HG03097 (cell line): ENCODE results near the gene ZNF160.
A peak's percentile ranks its signal among the peaks of the same experiment; 100 is the strongest.
"Not testable (repeated sequence)": the region's sequence is repeated elsewhere in the genome, so short reads cannot be mapped to it uniquely, and the experiment has no call there.

Source experiments
- ATAC-seq: cut with Tn5 transposase; IDR thresholded peaks from one replicate; pipeline ENCODE4 v1.9.1; 2021; ENCODE audit not compliant: unreplicated experiment, low FRiP score

The ZNF160 gene

DNA sequence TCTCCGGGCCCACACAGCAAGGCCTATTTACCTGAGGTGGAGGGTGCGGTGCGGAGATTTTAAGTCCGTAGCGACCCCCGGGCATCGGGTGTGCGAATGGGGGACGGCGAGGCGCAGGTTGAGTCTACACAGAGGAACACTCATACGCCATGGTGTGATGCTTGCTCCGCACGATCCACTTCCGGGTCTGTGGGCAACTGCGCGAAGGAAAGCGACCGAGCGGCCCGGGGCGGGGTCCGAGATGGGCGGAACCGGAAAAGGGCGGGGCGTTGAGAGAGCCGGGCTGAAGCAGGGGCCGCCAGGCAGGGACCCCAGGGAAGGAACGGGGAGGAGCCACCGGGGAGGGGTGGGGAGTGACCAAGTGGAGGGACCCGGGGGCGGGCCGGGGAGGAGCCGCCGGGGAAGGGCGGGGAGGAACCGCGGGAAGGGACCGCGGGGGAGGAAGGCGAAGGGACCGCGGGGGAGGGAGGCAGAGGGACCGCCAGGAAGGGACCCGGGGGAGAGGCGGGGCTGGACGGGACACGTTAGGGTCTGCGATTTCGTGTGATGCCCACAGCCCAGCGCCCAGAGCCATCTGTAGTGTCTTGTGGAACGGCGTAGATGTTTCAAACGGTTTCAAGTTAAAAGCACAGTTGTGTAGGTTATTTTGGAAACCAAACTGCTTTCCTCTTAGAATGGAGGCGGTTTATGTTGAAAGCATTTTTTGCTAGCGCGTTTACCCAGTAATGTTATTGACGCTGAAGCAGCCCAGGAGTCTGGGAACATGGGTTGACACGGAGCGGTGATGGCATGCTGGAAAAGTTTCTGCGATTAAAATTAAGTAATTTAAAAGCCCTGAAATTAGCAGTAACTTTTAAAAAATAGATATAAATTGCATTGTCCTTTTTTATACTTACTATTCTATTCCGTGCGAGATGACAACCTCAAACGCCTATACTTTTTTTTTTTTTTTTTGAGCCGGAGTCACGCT is at the start of gene ZNF160:
TSS of gene ZNF160 (minus strand) at position 189 of the 970 bp plus-strand sequence. CDS start 17,146 bp downstream, outside the sequence.
- peak; percentile 97 for ATAC-seq

- no peak for ATAC-seq
Observed at GRCh38 chr19:53147645-53148044, 44.4 kb upstream of the ZNF160 start.

- no peak for ATAC-seq
Observed at GRCh38 chr19:53140351-53140750, 37.1 kb upstream of the ZNF160 start.

DNA sequence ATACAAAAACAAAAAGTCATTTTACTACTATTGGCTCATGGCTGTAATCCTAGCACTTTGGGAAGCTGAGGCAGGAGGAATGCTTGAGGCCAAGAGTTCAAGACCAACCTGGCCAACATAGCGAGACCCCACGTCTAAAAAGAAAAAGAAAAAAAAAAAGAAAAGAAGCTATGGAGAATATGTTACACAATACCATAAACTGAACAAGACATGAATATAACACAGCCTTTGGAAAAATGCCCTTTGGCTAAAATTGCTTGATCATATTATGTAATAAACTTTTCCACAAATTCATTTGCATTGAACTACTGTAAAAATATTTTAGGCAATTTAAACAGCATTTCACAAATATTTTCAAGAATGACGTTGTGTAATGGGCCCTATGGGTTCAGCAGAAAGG is 33.2 kb upstream of the ZNF160 start:
- no peak for ATAC-seq

- no peak for ATAC-seq
Observed at GRCh38 chr19:53132141-53132991, 29.1 kb upstream of the ZNF160 start, which contains the start of gene ZNF415. Gene ZNF415 (minus strand): TSS chr19:53132910. CDS start chr19:53122676, 10,234 bp downstream.

- no peak for ATAC-seq
Observed at GRCh38 chr19:53131727-53132126, 28.5 kb upstream of the ZNF160 start.

- ATAC-seq: no peak
Observed at GRCh38 chr19:53131085-53131590, 27.9 kb upstream of the ZNF160 start.

DNA sequence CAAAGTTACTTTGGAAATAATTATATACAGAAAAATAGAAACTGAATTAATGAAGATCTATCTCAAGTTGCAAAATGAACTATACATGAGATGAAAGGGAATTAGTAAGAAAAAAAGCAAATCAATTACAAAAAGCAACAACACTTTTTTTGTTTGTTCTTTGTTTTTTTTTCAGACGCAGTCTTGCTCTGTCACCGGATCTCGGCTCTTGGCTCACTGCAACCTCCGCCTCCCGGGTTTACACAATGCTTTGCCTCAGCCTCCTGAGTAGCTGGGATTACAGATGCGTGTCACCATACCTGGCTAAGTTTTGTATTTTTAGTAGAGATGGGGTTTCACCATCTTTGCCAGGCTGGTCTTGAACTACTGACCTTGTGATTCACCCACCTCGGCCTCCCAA is 27.3 kb upstream of the ZNF160 start:
- no peak for ATAC-seq

- not testable (repeated sequence) for ATAC-seq
Observed at GRCh38 chr19:53126733-53127526, 23.7 kb upstream of the ZNF160 start.

GRCh38 chr19:53123400-53123799 is 20.2 kb upstream of the ZNF160 start:
- no peak for ATAC-seq

- no peak for ATAC-seq
Observed at GRCh38 chr19:53112286-53112685, 9.1 kb upstream of the ZNF160 start.

DNA sequence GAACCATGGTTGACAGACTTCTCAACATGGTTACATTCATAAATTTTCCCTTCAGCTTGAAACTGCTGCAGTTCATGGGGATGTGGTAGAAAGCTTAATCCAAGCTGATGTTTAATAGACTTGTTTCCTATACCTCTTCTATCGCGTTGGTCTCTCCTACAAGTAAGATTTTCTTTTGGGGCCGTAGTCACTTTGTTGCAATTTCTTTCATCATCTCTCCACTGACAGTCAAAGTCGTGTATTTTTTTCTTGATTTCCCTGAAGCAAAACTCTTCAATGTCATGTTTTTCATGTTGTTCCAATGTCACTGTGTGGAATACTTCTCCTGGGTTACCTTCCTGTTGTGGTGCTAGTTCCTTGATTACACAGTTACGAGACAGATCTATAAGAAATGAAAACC is 6.3 kb upstream of the ZNF160 start:
- no peak for ATAC-seq

- ATAC-seq: peak; percentile 11
Observed at GRCh38 chr19:53102756-53103233, 427 bp downstream of the ZNF160 start.

- ATAC-seq: no peak
Observed at GRCh38 chr19:53102206-53102755, 941 bp downstream of the ZNF160 start.

DNA sequence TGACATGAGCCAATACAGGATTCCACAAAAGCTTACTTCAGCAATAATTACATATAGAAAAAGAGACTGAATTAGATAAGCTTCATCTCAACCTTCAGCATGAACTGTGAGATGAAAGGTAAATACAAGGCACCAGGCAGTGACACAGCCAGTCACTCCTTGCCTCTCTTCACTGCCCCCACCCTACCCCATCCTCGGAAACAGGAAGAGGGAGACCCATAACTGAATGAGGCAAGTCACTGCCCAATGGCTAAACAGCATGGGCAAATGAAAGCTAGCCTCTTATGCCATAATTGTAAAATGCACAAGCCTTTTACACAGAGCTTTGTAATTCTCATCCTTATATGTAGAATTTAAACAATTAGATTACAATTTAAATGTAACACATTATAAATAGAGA is 1.7 kb downstream of the ZNF160 start:
- ATAC-seq: no peak

GRCh38 chr19:53098570-53098969 is 4.7 kb downstream of the ZNF160 start:
- ATAC-seq: not testable (repeated sequence)

- ATAC-seq: not testable (repeated sequence)
Observed at GRCh38 chr19:53096982-53097690, 6.1 kb downstream of the ZNF160 start.

- ATAC-seq: not testable (repeated sequence)
Observed at GRCh38 chr19:53096579-53096978, 6.6 kb downstream of the ZNF160 start.
